GM23338 (cell line): ENCODE data around the gene MCFD2. TPM values are rescaled to one million over a fixed set of nuclear protein-coding genes. Genes with fewer than 3 reads are reported as not detected.
"Not testable (repeated sequence)": the region's sequence is repeated elsewhere in the genome, so short reads cannot be mapped to it uniquely, and the experiment has no call there.

ENCODE experiments used
- ATAC-seq: fragments of 200-7000 bp; cut with Tn5 transposase; 3 replicates; pipeline ENCODE4 v1.9.1; 2020
- DNase-seq: peaks from one replicate; pipeline ENCODE4 v3.0.0-alpha.2; 2015; ENCODE audit warnings: low spot score
- H2AFZ ChIP-seq: fragments of 200-600 bp; sonication (generic); 2 replicates; pipeline ENCODE4 v1.8.0; 2016; ENCODE audit warnings: antibody characterized with exemption, mild to moderate bottlenecking, moderate library complexity
- H3F3A ChIP-seq: fragments of 200-600 bp; sonication (generic); replicated peaks from 2 replicates; pipeline ENCODE4 v1.8.0; 2017; ENCODE audit warnings: antibody characterized with exemption, mixed run types, low read depth
- H3K27ac ChIP-seq: fragments of 200-600 bp; sonication (generic); 2 replicates; pipeline ENCODE4 v1.6.1; 2016; ENCODE audit warnings: low read depth
- H3K27me3 ChIP-seq: fragments of 200-600 bp; sonication (generic); 2 replicates; pipeline ENCODE4 v1.8.0; 2016; ENCODE audit warnings: mild to moderate bottlenecking, mixed run types, moderate library complexity; ENCODE audit not compliant: insufficient read depth
- H3K36me3 ChIP-seq: fragments of 200-600 bp; sonication (generic); 2 replicates; pipeline ENCODE4 v1.8.0; 2016; ENCODE audit warnings: mild to moderate bottlenecking; ENCODE audit not compliant: insufficient read depth
- H3K4me1 ChIP-seq: fragments of 200-600 bp; sonication (generic); 2 replicates; pipeline ENCODE4 v1.8.0; 2016; ENCODE audit warnings: mild to moderate bottlenecking, moderate library complexity; ENCODE audit not compliant: insufficient read depth
- H3K4me2 ChIP-seq: fragments of 200-600 bp; sonication (generic); 2 replicates; pipeline ENCODE4 v1.7.1; 2017; ENCODE audit warnings: mixed run types
- H3K4me3 ChIP-seq: fragments of 200-600 bp; sonication (generic); 2 replicates; pipeline ENCODE4 v1.6.1; 2016; ENCODE audit warnings: mixed run types
- H3K79me2 ChIP-seq: fragments of 200-600 bp; sonication (generic); replicated peaks from 2 replicates; pipeline ENCODE4 v1.8.0; 2017; ENCODE audit warnings: mild to moderate bottlenecking; ENCODE audit not compliant: insufficient read depth
- H3K9me2 ChIP-seq: fragments of 200-600 bp; sonication (generic); 2 replicates; pipeline ENCODE4 v1.8.0; 2017; ENCODE audit not compliant: insufficient read depth
- H4K20me1 ChIP-seq: fragments of 200-600 bp; sonication (generic); replicated peaks from 2 replicates; pipeline ENCODE4 v1.8.0; 2017; ENCODE audit warnings: mild to moderate bottlenecking; ENCODE audit not compliant: insufficient read depth
- H3K27ac Mint-ChIP-seq: 2 replicates; pipeline ENCODE4 v1.8.0; 2020; ENCODE audit warnings: inconsistent platforms, mild to moderate bottlenecking, moderate library complexity, mixed read lengths
- H3K27me3 Mint-ChIP-seq: 3 replicates; pipeline ENCODE4 v1.8.0; 2022; ENCODE audit warnings: low read depth, mild to moderate bottlenecking, moderate library complexity, mixed read lengths, inconsistent platforms; ENCODE audit not compliant: insufficient read depth, poor library complexity
- H3K36me3 Mint-ChIP-seq: 3 replicates; pipeline ENCODE4 v1.8.0; 2021; ENCODE audit warnings: low read depth, mild to moderate bottlenecking, inconsistent platforms, moderate library complexity, mixed read lengths
- H3K4me1 Mint-ChIP-seq: 3 replicates; pipeline ENCODE4 v1.8.0; 2020; ENCODE audit warnings: mild to moderate bottlenecking, inconsistent platforms, mixed read lengths
- H3K4me3 Mint-ChIP-seq: 3 replicates; pipeline ENCODE4 v1.8.0; 2021; ENCODE audit warnings: moderate library complexity, mild to moderate bottlenecking, inconsistent platforms, mixed read lengths
- H3K9me3 Mint-ChIP-seq: 3 replicates; pipeline ENCODE4 v1.8.0; 2020; ENCODE audit warnings: moderate library complexity, mild to moderate bottlenecking, inconsistent platforms, mixed read lengths
- EZH2phosphoT487 ChIP-seq: fragments of 200-600 bp; sonication (generic); IDR thresholded peaks from one replicate; pipeline ENCODE4 v1.8.1; 2018; ENCODE audit warnings: antibody characterized with exemption; ENCODE audit not compliant: unreplicated experiment
- JUNB ChIP-seq: IDR thresholded peaks from one replicate; pipeline ENCODE4 v1.6.1; 2016; ENCODE audit warnings: antibody characterized with exemption; ENCODE audit not compliant: unreplicated experiment
- REST ChIP-seq: IDR thresholded peaks from one replicate; pipeline ENCODE4 v1.6.1; 2018; ENCODE audit warnings: antibody characterized with exemption; ENCODE audit not compliant: unreplicated experiment
- ZNF331 ChIP-seq: fragments of 250-450 bp; sonication (Bioruptor Pico); IDR thresholded peaks from 2 replicates; pipeline ENCODE4 v1.5.0; 2020; ENCODE audit warnings: low read depth, mild to moderate bottlenecking, moderate library complexity
- polyA plus RNA-seq: library from polyadenylated mRNA; unstranded; fragments of >200 nt; fragmentation: Nextera tagmentation; extraction: Ambion mirVana; gene quantifications from 2 replicates; pipeline ENCODE4 v1.2.1, GENCODE V29; 2016
- total RNA-seq: library from RNA; depleted of rRNA; stranded (reverse); fragments of >200 nt; shearing (Covaris generic); gene quantifications from 2 replicates; pipeline ENCODE4 v1.2.3, GENCODE V29; 2014

Gene MCFD2
- total and polyA plus RNA-seq, 2 experiments from 2014 or later = 55.1 to 91.9 TPM

- H3K4me1 Mint-ChIP-seq = peaks cover 14% of the 10 kb centered on the region
- Histone ChIP-seq H3K4me1 (peaks cover 3% of the 10 kb centered on the region), H3K79me2 (peaks cover 35% of the 10 kb centered on the region), H2AFZ (no peak overlapping the region), H3K4me3 (no peak overlapping the region), H3K27me3 (no peaks in the 10 kb centered on the region), H3K9me2 (no peaks in the 10 kb centered on the region), H3K36me3 (peaks cover 9% of the 10 kb centered on the region; the same call in 1 of the 2 replicates), H3K4me2 (no peak overlapping the region), H4K20me1 (peaks cover 31% of the 10 kb centered on the region), H3K27ac (no peak overlapping the region), H3F3A (no peaks in the 10 kb centered on the region)
- peaks cover 64% of the 10 kb centered on the region for H3K36me3 Mint-ChIP-seq
- H3K27me3 Mint-ChIP-seq = no peaks in the 10 kb centered on the region
- no peak overlapping the region for H3K4me3 Mint-ChIP-seq
- DNase-seq = no peak
- no peak for TF ChIP-seq ZNF331 (CRISPR knock-in tag)
- TF ChIP-seq EZH2phosphoT487 = no peak
- no peak for TF ChIP-seq REST
- no peak for TF ChIP-seq JUNB
- no peaks in the 10 kb centered on the region for H3K9me3 Mint-ChIP-seq
- H3K27ac Mint-ChIP-seq = no peak overlapping the region
- ATAC-seq = no peak
Measured at GRCh38 chr2:46909150-46909549, 6.5 kb downstream of the MCFD2 start.

GRCh38 chr2:46904908-46905678, 10.5 kb downstream of the MCFD2 start:
- H3K27me3 Mint-ChIP-seq, H3K27ac ChIP-seq, H3K4me3 ChIP-seq, H3K79me2 ChIP-seq, H3K4me1 Mint-ChIP-seq, H3K9me3 Mint-ChIP-seq, H3K4me2 ChIP-seq, H3K4me3 Mint-ChIP-seq, H3K9me2 ChIP-seq, ATAC-seq, H2AFZ ChIP-seq, DNase-seq, H3K4me1 ChIP-seq, H3K27me3 ChIP-seq, H3K36me3 ChIP-seq, H3K27ac Mint-ChIP-seq, H3F3A ChIP-seq: not testable (repeated sequence)
- peaks cover 54% of the 10 kb centered on the region for H3K36me3 Mint-ChIP-seq
- H4K20me1 ChIP-seq = peaks cover 16% of the 10 kb centered on the region; the same call in 1 of the 2 replicates

GRCh38 chr2:46902980-46903379, 12.6 kb downstream of the MCFD2 start:
- not testable (repeated sequence) for H3K27ac ChIP-seq, H3K27ac Mint-ChIP-seq, H3K36me3 ChIP-seq, ATAC-seq, H3K4me1 ChIP-seq, H3K4me3 ChIP-seq, H3K4me3 Mint-ChIP-seq, H3K27me3 ChIP-seq, H3K4me2 ChIP-seq, H2AFZ ChIP-seq, H4K20me1 ChIP-seq, H3K4me1 Mint-ChIP-seq, H3K79me2 ChIP-seq, H3K27me3 Mint-ChIP-seq, H3K9me2 ChIP-seq, H3K9me3 Mint-ChIP-seq, H3F3A ChIP-seq, DNase-seq
- H3K36me3 Mint-ChIP-seq = peaks cover 37% of the 10 kb centered on the region
